Gastroesophageal sphincter (tissue), 3 donors: ENCODE measurements around the gene JARID2.

ENCODE experiments used
- CTCF ChIP-seq, 4 experiments: fragments of 200-600 bp in 2 of 4; fragments of 450-650 bp in 2 of 4; sonication (generic) in 1 of 4; IDR thresholded peaks; one replicate each; pipeline ENCODE4 v1.5.1; 2017 to 2019; ENCODE audit warnings: antibody characterized with exemption in 4 of 4, mild to moderate bottlenecking in 2 of 4, moderate library complexity in 2 of 4
- EP300 ChIP-seq: sonication (generic); formaldehyde crosslinking; IDR thresholded peaks from one replicate; pipeline ENCODE4 v1.6.1; 2017; ENCODE audit warnings: antibody characterized with exemption, mild to moderate bottlenecking
- POLR2A ChIP-seq, 2 donors: fragments of 450-650 bp; IDR thresholded peaks; one replicate each; pipeline ENCODE4 v1.6.1; 2017; ENCODE audit warnings: antibody characterized with exemption in 2 of 2, mild to moderate bottlenecking in 2 of 2, moderate library complexity in 1 of 2
- POLR2AphosphoS5 ChIP-seq: sonication (generic); formaldehyde crosslinking; IDR thresholded peaks from one replicate; pipeline ENCODE4 v1.6.1; 2017; ENCODE audit warnings: antibody characterized with exemption

GRCh38 chr6:15570171-15570570, 324.3 kb downstream of the JARID2 start:
- no peak for TF ChIP-seq POLR2A (IDR thresholded peaks at IDR 0.05)
- no peak for TF ChIP-seq CTCF (IDR thresholded peaks at IDR 0.05)
- no peak for TF ChIP-seq POLR2AphosphoS5
- TF ChIP-seq EP300: no peak
